Ascending aorta (tissue), 2 donors: ENCODE data around the gene MSI2. TPM values are rescaled to one million over a fixed set of nuclear protein-coding genes. Genes with fewer than 3 reads are reported as not detected.

Experiments
- DNase-seq, 2 donors: peaks; one replicate each; pipeline ENCODE4 v3.0.0-alpha.2; 2019; ENCODE audit warnings: low spot score in 2 of 2
- H3K27ac ChIP-seq, 2 donors: fragments of 200-600 bp; sonication (generic); one replicate each; pipeline ENCODE4 v1.5.1; 2016 to 2017; ENCODE audit warnings: mild to moderate bottlenecking in 1 of 2
- H3K27me3 ChIP-seq: fragments of 200-600 bp; sonication (generic); one replicate; pipeline ENCODE4 v1.5.1; 2017
- H3K36me3 ChIP-seq, 2 donors: fragments of 200-600 bp; sonication (generic); one replicate each; pipeline ENCODE4 v1.5.1; 2016
- H3K4me1 ChIP-seq, 2 donors: fragments of 200-600 bp; sonication (generic); one replicate each; pipeline ENCODE4 v1.5.1; 2016 to 2017; ENCODE audit warnings: mild to moderate bottlenecking in 1 of 2
- H3K4me3 ChIP-seq, 2 donors: fragments of 200-600 bp; sonication (generic); one replicate each; pipeline ENCODE4 v1.5.1; 2016 to 2017; ENCODE audit warnings: mild to moderate bottlenecking in 1 of 2
- H3K9me3 ChIP-seq, 2 donors: fragments of 200-600 bp; sonication (generic); one replicate each; pipeline ENCODE4 v1.5.1; 2016
- intact Hi-C: fragments of 100-400 bp; cut with DNase I; formaldehyde crosslinking; loops from one replicate; pipeline ENCODE4 v1.15.1; 2023
- total RNA-seq: library from RNA; depleted of rRNA; stranded (reverse); fragments of >200 nt; gene quantifications from one replicate; pipeline ENCODE4 v1.1.0, GENCODE V29; 2016
- TF ChIP-seq, protein P1 (sequence below), 3 experiments: fragments of 200-600 bp in 2 of 3; fragments of 450-650 bp in 1 of 3; sonication (generic) in 2 of 3; IDR thresholded peaks; one replicate each; pipeline ENCODE4 v1.5.1; 2016 to 2019; ENCODE audit warnings: antibody characterized with exemption in 3 of 3, mild to moderate bottlenecking in 1 of 3, moderate library complexity in 1 of 3

MSI2 gene
- total RNA-seq, 1 donor from 2014 or later: 11.7 TPM

DNA sequence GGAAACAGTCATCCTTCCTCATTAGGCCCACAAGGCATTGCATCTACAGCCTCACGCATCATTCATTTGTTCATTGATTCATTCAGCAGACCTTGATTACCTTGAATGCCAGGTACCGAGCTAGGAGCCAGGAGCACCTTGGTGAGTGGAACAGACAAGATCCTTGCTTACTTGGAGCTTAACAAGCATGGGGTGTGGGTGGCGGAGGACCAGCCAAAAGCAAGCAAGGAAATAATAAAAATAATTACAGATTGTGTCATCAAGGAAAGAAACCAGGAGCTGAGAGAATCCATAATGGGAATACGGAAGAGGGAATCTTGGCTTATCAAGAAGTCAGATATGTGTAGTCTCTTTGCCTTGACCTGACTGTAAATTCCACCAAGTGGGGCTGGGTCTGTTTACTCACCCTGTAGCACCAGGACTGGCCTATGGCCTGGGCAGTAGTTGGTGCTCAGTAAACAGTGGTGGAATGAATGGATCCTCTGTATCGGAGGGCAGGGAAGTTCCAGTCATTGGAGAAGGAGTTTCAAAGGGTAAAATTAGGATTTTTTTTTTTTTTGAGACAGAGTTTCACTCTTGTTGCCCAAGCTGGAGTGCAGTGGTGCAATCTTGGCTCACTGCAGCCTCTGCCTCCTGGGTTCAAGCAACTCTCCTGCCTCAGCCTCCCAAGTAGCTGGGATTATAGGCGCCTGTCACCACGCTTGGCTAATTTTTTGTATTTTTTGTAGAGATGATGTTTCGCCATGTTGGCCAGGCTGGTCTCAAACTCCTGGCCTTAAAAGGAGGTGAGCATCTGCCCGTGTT lies 157.7 kb downstream of the MSI2 start:
- intact Hi-C loops: no loop called here
- Histone ChIP-seq H3K27ac (no peak overlapping the region), H3K4me3 (no peak overlapping the region), H3K9me3 (no peaks in the 10 kb centered on the region), H3K36me3 (no peaks in the 10 kb centered on the region), H3K27me3 (no peaks in the 10 kb centered on the region), H3K4me1 (no peaks in the 10 kb centered on the region)
- TF ChIP-seq, protein P1, sequence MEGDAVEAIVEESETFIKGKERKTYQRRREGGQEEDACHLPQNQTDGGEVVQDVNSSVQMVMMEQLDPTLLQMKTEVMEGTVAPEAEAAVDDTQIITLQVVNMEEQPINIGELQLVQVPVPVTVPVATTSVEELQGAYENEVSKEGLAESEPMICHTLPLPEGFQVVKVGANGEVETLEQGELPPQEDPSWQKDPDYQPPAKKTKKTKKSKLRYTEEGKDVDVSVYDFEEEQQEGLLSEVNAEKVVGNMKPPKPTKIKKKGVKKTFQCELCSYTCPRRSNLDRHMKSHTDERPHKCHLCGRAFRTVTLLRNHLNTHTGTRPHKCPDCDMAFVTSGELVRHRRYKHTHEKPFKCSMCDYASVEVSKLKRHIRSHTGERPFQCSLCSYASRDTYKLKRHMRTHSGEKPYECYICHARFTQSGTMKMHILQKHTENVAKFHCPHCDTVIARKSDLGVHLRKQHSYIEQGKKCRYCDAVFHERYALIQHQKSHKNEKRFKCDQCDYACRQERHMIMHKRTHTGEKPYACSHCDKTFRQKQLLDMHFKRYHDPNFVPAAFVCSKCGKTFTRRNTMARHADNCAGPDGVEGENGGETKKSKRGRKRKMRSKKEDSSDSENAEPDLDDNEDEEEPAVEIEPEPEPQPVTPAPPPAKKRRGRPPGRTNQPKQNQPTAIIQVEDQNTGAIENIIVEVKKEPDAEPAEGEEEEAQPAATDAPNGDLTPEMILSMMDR (IDR thresholded peaks at IDR 0.05): no peak
- DNase-seq: no peak

DNA sequence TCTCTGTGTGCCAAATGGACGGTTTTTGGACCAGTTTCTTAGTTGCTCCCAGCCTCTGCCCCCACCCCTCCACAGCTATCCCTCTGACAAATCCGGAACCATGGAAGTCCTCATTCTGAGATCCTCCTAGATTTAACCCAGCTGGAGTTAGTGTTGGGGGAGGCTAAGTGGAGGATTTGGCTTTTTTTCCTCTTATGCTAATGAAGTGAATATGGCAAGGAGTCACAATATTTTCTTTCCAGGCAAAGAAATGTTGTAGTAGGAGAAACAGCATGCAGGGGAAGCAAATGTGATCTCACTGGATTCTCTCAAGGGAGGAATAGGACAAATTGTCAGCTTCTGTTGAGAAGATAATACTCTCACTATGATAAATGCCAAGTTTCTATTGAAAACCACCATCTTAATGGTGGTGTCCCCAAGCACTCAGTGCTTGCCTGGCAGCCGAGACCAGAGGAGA lies 159.5 kb downstream of the MSI2 start:
- no peak for DNase-seq
- Histone ChIP-seq H3K27ac (no peak overlapping the region), H3K27me3 (no peaks in the 10 kb centered on the region), H3K9me3 (no peaks in the 10 kb centered on the region), H3K4me3 (no peak overlapping the region), H3K4me1 (no peaks in the 10 kb centered on the region), H3K36me3 (no peaks in the 10 kb centered on the region)
- intact Hi-C loops: no loop called here
- TF ChIP-seq, protein P1 (IDR thresholded peaks at IDR 0.05): no peak

DNA sequence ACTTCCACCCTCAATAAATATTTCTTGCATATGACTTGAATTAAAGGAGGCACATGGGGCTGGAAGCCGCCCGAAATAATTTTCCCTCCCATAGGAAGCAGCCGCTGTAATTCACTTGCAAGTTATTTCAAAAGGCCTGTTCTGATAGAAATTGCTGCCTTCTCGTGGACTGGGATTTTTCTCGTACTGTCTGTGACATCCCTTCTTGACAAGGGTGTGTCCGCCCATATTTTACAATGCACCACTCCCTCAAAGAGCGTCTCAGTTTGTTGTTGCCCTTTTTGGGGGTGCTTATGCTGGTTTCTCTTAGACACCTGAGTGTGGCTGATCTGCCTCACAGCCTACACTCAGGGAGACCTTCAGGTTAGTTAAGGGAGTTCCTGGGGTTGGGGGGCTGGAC lies 160.0 kb downstream of the MSI2 start:
- H3K27ac ChIP-seq: no peak overlapping the region
- H3K4me3 ChIP-seq: no peak overlapping the region
- TF ChIP-seq, protein P1 (IDR thresholded peaks at IDR 0.05): no peak
- DNase-seq: no peak
- no peaks in the 10 kb centered on the region for H3K9me3 ChIP-seq
- no peaks in the 10 kb centered on the region for H3K36me3 ChIP-seq
- no peaks in the 10 kb centered on the region for H3K27me3 ChIP-seq
- intact Hi-C loops: no loop called here
- no peaks in the 10 kb centered on the region for H3K4me1 ChIP-seq

DNA sequence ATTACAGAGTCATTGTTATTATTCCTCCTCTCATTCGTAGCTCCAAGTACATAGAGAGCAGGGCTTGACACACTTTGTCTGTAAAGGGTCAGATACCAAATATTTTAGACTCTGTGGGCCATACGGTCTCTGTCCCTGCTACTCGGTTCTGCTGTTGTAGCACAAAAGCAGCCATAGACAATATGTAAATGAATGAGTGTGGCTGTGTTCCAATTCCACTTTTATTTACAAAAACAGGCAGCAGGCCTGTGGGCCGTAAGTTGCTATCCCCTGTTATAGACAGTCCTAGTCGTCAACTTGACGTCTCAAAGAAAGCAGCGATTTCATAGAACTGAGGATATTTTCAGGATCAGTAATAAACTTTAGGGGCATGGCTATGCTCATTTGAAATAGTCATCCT lies 161.6 kb downstream of the MSI2 start:
- Histone ChIP-seq H3K4me1 (peaks cover 0 to 1% of the 10 kb centered on the region in 2 donors), H3K27me3 (no peaks in the 10 kb centered on the region), H3K4me3 (no peak overlapping the region), H3K9me3 (no peaks in the 10 kb centered on the region), H3K27ac (no peak overlapping the region), H3K36me3 (no peaks in the 10 kb centered on the region)
- TF ChIP-seq, protein P1 (IDR thresholded peaks at IDR 0.05): no peak
- no peak for DNase-seq
- intact Hi-C loops: no loop called here

DNA sequence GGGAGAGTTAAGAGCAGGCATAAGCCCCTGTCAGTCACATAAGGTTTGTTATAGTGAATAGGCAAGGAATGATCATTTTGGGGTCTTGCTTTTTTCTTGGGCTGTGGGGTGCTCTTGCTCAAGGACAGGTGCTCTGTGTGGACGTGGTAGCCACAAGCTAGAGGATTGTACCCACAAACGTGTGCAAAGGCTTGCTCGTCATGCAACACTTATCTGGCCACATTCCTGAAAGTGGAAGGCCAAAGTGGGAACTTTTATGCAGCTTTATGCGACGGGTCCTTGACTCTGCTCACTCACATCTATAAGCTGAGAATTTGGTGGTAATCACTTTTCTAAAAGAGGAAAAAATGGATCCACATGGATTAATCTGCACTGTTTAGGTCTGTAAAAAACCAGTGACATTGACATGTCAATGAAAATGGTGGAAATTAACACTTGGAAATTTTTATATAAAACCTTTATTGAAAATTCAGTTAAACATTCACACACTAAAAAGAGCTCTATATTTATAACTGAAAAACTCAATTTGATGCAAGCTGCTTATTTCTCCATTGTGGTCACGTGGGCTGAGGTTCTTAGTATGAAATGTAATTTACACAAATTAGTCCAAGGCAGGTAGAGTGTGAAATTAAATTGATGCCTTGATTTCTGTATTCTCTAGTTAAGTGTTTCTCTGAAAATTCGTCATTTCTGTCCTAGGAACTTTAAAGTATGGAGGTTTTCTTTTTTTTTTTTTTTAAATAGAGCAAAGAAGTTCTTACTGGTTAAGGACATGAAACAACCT lies 162.3 kb downstream of the MSI2 start:
- TF ChIP-seq, protein P1 (IDR thresholded peaks at IDR 0.05): no peak
- DNase-seq: no peak
- peaks cover 0 to 5% of the 10 kb centered on the region in 2 donors for H3K4me1 ChIP-seq
- H3K9me3 ChIP-seq: no peaks in the 10 kb centered on the region
- H3K4me3 ChIP-seq: no peak overlapping the region
- no peak overlapping the region for H3K27ac ChIP-seq
- intact Hi-C loops: no loop called here
- H3K27me3 ChIP-seq: no peaks in the 10 kb centered on the region
- H3K36me3 ChIP-seq: no peaks in the 10 kb centered on the region
